ENCODE measurements around the gene BMPR2. TPM values are rescaled to one million over a fixed set of nuclear protein-coding genes. Genes with fewer than 3 reads are reported as not detected.

Gene BMPR2
- total RNA-seq, 4 donors from 2014 or later: 54.8 to 76.7 (median 67.7) TPM

DNA sequence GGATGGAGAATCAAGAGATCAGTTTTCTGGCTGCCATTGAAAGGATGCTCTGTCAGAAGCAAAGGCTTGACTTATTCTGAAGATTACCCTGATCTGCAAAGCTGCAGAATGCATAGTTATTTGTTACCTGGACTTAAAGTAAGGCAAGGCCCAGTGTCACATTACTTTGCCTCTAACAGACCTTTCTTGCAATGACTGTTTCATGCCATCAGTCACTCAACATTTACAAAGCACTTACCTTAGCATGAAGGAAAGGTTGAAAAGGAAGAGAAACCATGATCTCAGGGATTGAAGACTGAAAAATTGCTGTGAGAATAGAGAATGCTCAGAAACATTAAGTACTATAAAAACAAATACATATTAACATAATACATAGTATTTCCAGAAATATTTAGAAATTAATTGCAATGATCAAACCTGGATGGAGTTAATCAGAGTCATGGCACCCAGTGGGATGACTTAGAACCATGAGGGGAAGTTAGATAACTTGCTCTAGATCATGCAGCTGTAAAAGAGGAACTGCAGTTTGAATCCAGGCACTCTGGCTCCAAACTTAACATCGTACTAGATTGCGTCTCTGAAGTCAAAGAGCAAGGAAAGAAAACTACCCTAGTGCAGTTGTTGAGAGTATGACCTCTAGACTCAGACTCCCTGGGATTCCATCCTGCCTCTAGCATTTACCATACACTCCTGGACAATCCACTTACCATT lies 232.2 kb downstream of the BMPR2 start:
- Histone ChIP-seq H3K9me3 (no peaks in the 10 kb centered on the region), H3K36me3 (no peaks in the 10 kb centered on the region), H3K4me1 (no peaks in the 10 kb centered on the region), H3K27ac (replicated peaks in 1 of 4) (no peak overlapping the region), H3K27me3 (no peaks in the 10 kb centered on the region), H3K4me3 (no peak overlapping the region)
- WGBS: 76% methylated on average over 2 of the region's 2 CpGs
- intact Hi-C loops (cut with DNase I): no loop called here
- DNase-seq (ENCODE audit: extremely low spot score): no peak
- no peak for TF ChIP-seq POLR2AphosphoS5 (IDR thresholded peaks at IDR 0.05)

- no peak for DNase-seq (ENCODE audit: extremely low spot score)
- WGBS: 68% methylated on average over 3 of the region's 3 CpGs
- Histone ChIP-seq H3K9me3 (no peaks in the 10 kb centered on the region), H3K27ac (replicated peaks in 1 of 4) (no peak overlapping the region), H3K4me3 (no peak overlapping the region), H3K27me3 (no peaks in the 10 kb centered on the region), H3K4me1 (no peaks in the 10 kb centered on the region), H3K36me3 (no peaks in the 10 kb centered on the region)
- intact Hi-C loops (cut with DNase I): no loop called here
- TF ChIP-seq POLR2A (IDR thresholded peaks at IDR 0.05; ENCODE audit: low read depth) (no peak), POLR2AphosphoS5 (IDR thresholded peaks at IDR 0.05) (no peak), EP300 (IDR thresholded peaks at IDR 0.05) (no peak)
- TF ChIP-seq, protein P1, sequence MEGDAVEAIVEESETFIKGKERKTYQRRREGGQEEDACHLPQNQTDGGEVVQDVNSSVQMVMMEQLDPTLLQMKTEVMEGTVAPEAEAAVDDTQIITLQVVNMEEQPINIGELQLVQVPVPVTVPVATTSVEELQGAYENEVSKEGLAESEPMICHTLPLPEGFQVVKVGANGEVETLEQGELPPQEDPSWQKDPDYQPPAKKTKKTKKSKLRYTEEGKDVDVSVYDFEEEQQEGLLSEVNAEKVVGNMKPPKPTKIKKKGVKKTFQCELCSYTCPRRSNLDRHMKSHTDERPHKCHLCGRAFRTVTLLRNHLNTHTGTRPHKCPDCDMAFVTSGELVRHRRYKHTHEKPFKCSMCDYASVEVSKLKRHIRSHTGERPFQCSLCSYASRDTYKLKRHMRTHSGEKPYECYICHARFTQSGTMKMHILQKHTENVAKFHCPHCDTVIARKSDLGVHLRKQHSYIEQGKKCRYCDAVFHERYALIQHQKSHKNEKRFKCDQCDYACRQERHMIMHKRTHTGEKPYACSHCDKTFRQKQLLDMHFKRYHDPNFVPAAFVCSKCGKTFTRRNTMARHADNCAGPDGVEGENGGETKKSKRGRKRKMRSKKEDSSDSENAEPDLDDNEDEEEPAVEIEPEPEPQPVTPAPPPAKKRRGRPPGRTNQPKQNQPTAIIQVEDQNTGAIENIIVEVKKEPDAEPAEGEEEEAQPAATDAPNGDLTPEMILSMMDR (IDR thresholded peaks at IDR 0.05): no peak
These were observed 233.4 kb downstream of the BMPR2 start for GRCh38 chr2:202609381-202610145.

GRCh38 chr2:202610380-202610779 lies 234.3 kb downstream of the BMPR2 start:
- Histone ChIP-seq H3K27ac (replicated peaks in 1 of 4) (no peak overlapping the region), H3K4me3 (no peak overlapping the region), H3K27me3 (no peaks in the 10 kb centered on the region), H3K4me1 (no peaks in the 10 kb centered on the region), H3K36me3 (no peaks in the 10 kb centered on the region), H3K9me3 (no peaks in the 10 kb centered on the region)
- intact Hi-C loops (cut with DNase I): no loop called here
- 83% methylated on average over 5 of the region's 5 CpGs for WGBS
- TF ChIP-seq POLR2A (IDR thresholded peaks at IDR 0.05; ENCODE audit: low read depth) (no peak), EP300 (IDR thresholded peaks at IDR 0.05) (no peak), POLR2AphosphoS5 (IDR thresholded peaks at IDR 0.05) (no peak)
- TF ChIP-seq, protein P1 (IDR thresholded peaks at IDR 0.05): no peak
- no peak for DNase-seq (ENCODE audit: extremely low spot score)

DNA sequence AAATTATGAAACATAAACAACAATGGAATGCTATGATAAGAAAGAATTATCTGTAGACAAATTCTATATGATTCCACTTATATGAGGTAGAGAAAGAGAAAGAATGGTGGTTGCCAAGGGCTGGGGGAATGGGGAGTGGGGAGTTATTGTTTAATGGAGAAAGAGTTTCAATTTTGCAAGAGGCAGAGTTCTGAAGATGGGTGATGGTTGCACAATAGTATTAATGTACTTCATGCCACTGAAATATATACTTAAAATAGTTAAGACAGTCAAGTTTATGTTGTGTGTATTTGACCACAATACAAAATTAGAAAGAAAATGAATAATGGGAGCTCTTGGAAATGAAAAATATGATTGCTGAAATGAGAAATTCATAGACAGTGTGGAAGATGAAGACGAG lies 236.0 kb downstream of the BMPR2 start:
- no peaks in the 10 kb centered on the region for H3K9me3 ChIP-seq
- no peak overlapping the region for H3K4me3 ChIP-seq
- intact Hi-C loops (cut with DNase I): no loop called here
- no peak for DNase-seq (ENCODE audit: extremely low spot score)
- no peaks in the 10 kb centered on the region for H3K27me3 ChIP-seq
- 94% methylated on average over 1 of the region's 1 CpG for WGBS
- TF ChIP-seq, protein P1 (IDR thresholded peaks at IDR 0.05): no peak
- TF ChIP-seq EP300 (IDR thresholded peaks at IDR 0.05): no peak
- TF ChIP-seq POLR2A (IDR thresholded peaks at IDR 0.05; ENCODE audit: low read depth): no peak
- TF ChIP-seq POLR2AphosphoS5 (IDR thresholded peaks at IDR 0.05): no peak
- no peaks in the 10 kb centered on the region for H3K4me1 ChIP-seq
- no peak overlapping the region for H3K27ac ChIP-seq (replicated peaks in 1 of 4)
- no peaks in the 10 kb centered on the region for H3K36me3 ChIP-seq

GRCh38 chr2:202613479-202613878 lies 237.4 kb downstream of the BMPR2 start:
- H3K9me3 ChIP-seq: no peaks in the 10 kb centered on the region

More at GRCh38 chr2:202613479-202613878, 237.4 kb downstream of the BMPR2 start:
- Histone ChIP-seq H3K27ac (replicated peaks in 1 of 4) (no peak overlapping the region), H3K27me3 (no peaks in the 10 kb centered on the region), H3K4me3 (no peak overlapping the region), H3K4me1 (no peaks in the 10 kb centered on the region), H3K36me3 (no peaks in the 10 kb centered on the region)
- intact Hi-C loops (cut with DNase I): no loop called here
- DNase-seq (ENCODE audit: extremely low spot score): no peak
- 80% methylated on average over 4 of the region's 4 CpGs for WGBS
- TF ChIP-seq POLR2AphosphoS5 (IDR thresholded peaks at IDR 0.05): no peak
- no peak for TF ChIP-seq POLR2A (IDR thresholded peaks at IDR 0.05; ENCODE audit: low read depth)
- no peak for TF ChIP-seq EP300 (IDR thresholded peaks at IDR 0.05)
- TF ChIP-seq, protein P1 (IDR thresholded peaks at IDR 0.05): no peak

Data from esophagus muscularis mucosa (tissue), 4 donors.